ENCODE results near the gene NCEH1.

Gene NCEH1

DNA sequence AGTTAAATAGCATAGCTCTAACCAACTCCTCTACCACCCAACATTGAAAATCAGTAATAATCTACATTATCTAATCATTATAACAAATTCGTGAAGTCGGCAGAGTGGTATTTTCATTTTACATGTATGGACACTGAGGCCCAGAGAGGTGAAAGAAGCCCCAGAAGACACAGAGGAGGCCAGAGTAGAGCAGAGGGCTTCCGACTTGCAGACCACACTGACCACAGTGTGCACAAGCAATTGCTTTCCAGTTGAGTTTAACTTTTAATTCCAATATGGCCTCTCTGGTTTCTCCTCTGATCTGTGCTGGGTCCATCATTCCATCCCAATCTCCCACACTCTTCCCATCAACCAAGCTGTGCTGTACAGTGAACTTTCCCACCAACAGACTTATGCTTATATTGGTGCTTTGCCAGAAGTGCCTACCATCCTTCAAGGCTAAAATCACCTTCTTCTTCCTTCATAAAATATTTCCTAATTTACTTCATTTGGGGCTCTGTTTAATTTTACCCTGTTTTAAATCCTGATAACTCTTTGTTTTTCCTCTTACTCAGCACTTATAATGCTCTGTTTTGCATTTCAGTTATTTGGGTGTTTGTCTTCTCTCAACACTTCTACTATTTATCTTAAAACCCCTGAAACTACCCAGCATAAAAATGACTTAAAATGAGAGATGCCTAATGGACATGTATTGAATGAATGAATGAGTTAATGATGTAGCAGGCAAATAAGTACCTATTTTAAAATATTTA, 105.8 kb downstream of the NCEH1 start:
- Histone ChIP-seq H3K9me3 (ENCODE audit: severe bottlenecking) (no peaks in the 10 kb centered on the region), H3K4me1 (ENCODE audit: insufficient read depth, poor library complexity, severe bottlenecking) (peaks cover 25% of the 10 kb centered on the region), H3K36me3 (ENCODE audit: low read depth) (no peaks in the 10 kb centered on the region), H3K27me3 (ENCODE audit: insufficient read depth, poor library complexity, severe bottlenecking) (no peaks in the 10 kb centered on the region), H3K4me3 (ENCODE audit: severe bottlenecking) (no peak overlapping the region), H3K27ac (ENCODE audit: poor library complexity, severe bottlenecking) (no peak overlapping the region)
- TF ChIP-seq, protein P1, sequence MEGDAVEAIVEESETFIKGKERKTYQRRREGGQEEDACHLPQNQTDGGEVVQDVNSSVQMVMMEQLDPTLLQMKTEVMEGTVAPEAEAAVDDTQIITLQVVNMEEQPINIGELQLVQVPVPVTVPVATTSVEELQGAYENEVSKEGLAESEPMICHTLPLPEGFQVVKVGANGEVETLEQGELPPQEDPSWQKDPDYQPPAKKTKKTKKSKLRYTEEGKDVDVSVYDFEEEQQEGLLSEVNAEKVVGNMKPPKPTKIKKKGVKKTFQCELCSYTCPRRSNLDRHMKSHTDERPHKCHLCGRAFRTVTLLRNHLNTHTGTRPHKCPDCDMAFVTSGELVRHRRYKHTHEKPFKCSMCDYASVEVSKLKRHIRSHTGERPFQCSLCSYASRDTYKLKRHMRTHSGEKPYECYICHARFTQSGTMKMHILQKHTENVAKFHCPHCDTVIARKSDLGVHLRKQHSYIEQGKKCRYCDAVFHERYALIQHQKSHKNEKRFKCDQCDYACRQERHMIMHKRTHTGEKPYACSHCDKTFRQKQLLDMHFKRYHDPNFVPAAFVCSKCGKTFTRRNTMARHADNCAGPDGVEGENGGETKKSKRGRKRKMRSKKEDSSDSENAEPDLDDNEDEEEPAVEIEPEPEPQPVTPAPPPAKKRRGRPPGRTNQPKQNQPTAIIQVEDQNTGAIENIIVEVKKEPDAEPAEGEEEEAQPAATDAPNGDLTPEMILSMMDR (IDR thresholded peaks at IDR 0.05; ENCODE audit: poor library complexity, severe bottlenecking) = no peak
- no peak for ATAC-seq (ENCODE audit: low read depth)
- no peak for DNase-seq (ENCODE audit: low spot score)

DNA sequence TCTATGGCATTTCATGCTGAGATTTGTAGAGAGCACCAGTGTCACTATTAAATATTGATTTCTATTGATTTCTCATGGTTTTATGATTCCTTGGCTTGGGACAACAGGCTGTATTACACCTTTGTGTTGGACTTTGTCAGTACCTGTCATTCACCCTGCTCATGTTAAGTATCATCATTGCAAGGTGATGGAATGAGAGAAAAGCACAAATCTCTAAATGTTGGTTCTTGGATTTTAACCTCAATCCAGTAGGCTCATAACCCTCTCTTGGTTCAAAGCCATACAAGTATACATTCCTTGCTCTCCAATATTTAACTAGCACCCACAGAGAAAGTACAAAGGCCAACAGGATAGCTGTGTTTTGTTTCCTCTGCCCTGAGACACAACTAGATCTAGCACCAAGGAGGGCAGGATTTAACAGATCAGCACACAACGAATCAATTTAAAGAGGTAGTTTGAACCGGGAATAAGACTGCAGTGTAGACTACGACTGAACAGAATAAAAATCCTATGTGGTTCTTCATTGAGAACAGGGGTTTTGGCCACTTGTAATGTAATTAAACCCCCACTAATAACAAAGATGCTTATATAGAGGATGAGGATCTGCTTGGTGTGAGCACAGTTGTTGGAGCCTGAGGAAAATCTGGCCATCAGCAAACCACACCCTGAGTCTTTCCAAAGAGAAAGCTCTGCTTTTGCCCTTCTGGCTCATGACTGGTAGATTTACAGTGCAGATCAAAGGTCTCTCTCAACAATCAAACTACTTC, 109.6 kb downstream of the NCEH1 start:
- Histone ChIP-seq H3K4me1 (ENCODE audit: insufficient read depth, poor library complexity, severe bottlenecking) (peaks cover 5% of the 10 kb centered on the region), H3K27ac (ENCODE audit: poor library complexity, severe bottlenecking) (no peak overlapping the region), H3K9me3 (ENCODE audit: severe bottlenecking) (no peaks in the 10 kb centered on the region), H3K4me3 (ENCODE audit: severe bottlenecking) (no peak overlapping the region), H3K27me3 (ENCODE audit: insufficient read depth, poor library complexity, severe bottlenecking) (no peaks in the 10 kb centered on the region), H3K36me3 (ENCODE audit: low read depth) (no peaks in the 10 kb centered on the region)
- TF ChIP-seq, protein P1 (IDR thresholded peaks at IDR 0.05; ENCODE audit: poor library complexity, severe bottlenecking) = no peak
- DNase-seq (ENCODE audit: low spot score) (no peak), ATAC-seq (ENCODE audit: low read depth) (no peak)

DNA sequence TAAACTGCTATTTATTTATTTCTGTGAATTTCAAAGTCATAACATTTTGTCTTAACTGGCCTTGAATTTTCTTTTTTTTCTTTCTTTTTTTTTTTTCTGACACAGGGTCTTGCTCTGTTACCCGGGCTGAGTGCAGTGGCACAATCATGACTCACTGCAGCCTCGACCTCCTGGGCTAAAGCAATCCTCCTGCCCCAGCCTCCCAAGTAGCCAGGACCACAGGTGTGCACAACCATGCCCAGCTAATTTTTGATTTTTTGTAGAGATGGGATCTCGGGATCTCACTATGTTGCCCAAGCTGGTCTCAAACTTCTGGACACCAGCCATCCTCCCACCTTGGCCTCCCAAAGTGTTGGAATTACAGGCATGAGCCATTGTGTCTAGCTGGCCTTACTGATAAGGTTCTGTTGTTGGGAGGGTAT, 110.2 kb downstream of the NCEH1 start:
- ATAC-seq (ENCODE audit: low read depth) (no peak), DNase-seq (ENCODE audit: low spot score) (no peak)
- H3K4me1 ChIP-seq (ENCODE audit: insufficient read depth, poor library complexity, severe bottlenecking) = peaks cover 2% of the 10 kb centered on the region
- H3K4me3 ChIP-seq (ENCODE audit: severe bottlenecking) = no peak overlapping the region
- H3K36me3 ChIP-seq (ENCODE audit: low read depth) = no peaks in the 10 kb centered on the region
- no peaks in the 10 kb centered on the region for H3K27me3 ChIP-seq (ENCODE audit: insufficient read depth, poor library complexity, severe bottlenecking)
- H3K9me3 ChIP-seq (ENCODE audit: severe bottlenecking) = no peaks in the 10 kb centered on the region
- TF ChIP-seq, protein P1 (IDR thresholded peaks at IDR 0.05; ENCODE audit: poor library complexity, severe bottlenecking) = no peak
- H3K27ac ChIP-seq (ENCODE audit: poor library complexity, severe bottlenecking) = no peak overlapping the region

DNA sequence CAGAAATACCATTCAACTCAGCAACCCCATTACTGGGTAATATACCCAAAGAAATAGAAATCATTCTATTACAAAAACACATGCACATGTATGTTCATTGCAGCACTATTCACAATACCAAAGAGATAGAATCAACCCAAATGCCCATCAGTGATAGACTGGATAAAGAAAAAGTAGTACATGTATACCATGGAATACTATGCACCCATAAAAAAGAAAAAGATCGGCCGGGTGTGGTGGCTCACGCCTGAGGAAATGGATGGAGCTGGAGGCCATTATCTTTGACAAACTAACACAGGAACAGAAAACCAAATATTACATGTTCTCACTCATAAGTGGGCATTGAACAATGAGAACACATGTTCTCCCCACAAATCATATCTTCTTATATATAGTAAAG, 112.0 kb downstream of the NCEH1 start:
- peaks cover 17% of the 10 kb centered on the region for H3K4me1 ChIP-seq (ENCODE audit: insufficient read depth, poor library complexity, severe bottlenecking)
- no peaks in the 10 kb centered on the region for H3K27me3 ChIP-seq (ENCODE audit: insufficient read depth, poor library complexity, severe bottlenecking)
- H3K36me3 ChIP-seq (ENCODE audit: low read depth) = no peaks in the 10 kb centered on the region
- H3K27ac ChIP-seq (ENCODE audit: poor library complexity, severe bottlenecking) = no peak overlapping the region
- ATAC-seq (ENCODE audit: low read depth) (no peak), DNase-seq (ENCODE audit: low spot score) (no peak)
- TF ChIP-seq, protein P1 (IDR thresholded peaks at IDR 0.05; ENCODE audit: poor library complexity, severe bottlenecking) = no peak
- no peak overlapping the region for H3K4me3 ChIP-seq (ENCODE audit: severe bottlenecking)
- H3K9me3 ChIP-seq (ENCODE audit: severe bottlenecking) = no peaks in the 10 kb centered on the region

DNA sequence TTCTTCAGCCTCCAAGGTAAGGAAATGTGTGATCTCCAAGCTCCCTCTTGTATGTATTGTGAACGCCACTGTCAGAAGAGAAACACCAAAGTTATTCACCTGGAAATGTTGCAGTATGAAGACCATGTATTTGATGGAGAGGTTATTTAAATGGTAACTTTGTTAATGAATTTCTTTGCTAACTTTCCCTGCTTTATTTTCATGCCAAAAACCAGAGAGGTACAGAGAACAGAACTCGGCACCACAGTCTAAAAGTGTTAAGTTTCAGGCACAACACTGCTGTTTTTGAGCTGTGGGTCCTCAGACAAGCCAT, 114.5 kb downstream of the NCEH1 start:
- H3K27me3 ChIP-seq (ENCODE audit: insufficient read depth, poor library complexity, severe bottlenecking) = no peaks in the 10 kb centered on the region
- H3K4me3 ChIP-seq (ENCODE audit: severe bottlenecking) = no peak overlapping the region
- TF ChIP-seq, protein P1 (IDR thresholded peaks at IDR 0.05; ENCODE audit: poor library complexity, severe bottlenecking) = peak; percentile 71
- no peak overlapping the region for H3K27ac ChIP-seq (ENCODE audit: poor library complexity, severe bottlenecking)
- ATAC-seq (ENCODE audit: low read depth) (no peak), DNase-seq (ENCODE audit: low spot score) (no peak)
- no peaks in the 10 kb centered on the region for H3K36me3 ChIP-seq (ENCODE audit: low read depth)
- H3K9me3 ChIP-seq (ENCODE audit: severe bottlenecking) = no peaks in the 10 kb centered on the region
- peaks cover 17% of the 10 kb centered on the region for H3K4me1 ChIP-seq (ENCODE audit: insufficient read depth, poor library complexity, severe bottlenecking)
